Measurements from ENCODE around the gene KRTAP12-2. TPM values are rescaled to one million over a fixed set of nuclear protein-coding genes. Genes with fewer than 3 reads are reported as not detected.

The KRTAP12-2 gene
- total and polyA plus RNA-seq, 8 donors: not detected

DNA sequence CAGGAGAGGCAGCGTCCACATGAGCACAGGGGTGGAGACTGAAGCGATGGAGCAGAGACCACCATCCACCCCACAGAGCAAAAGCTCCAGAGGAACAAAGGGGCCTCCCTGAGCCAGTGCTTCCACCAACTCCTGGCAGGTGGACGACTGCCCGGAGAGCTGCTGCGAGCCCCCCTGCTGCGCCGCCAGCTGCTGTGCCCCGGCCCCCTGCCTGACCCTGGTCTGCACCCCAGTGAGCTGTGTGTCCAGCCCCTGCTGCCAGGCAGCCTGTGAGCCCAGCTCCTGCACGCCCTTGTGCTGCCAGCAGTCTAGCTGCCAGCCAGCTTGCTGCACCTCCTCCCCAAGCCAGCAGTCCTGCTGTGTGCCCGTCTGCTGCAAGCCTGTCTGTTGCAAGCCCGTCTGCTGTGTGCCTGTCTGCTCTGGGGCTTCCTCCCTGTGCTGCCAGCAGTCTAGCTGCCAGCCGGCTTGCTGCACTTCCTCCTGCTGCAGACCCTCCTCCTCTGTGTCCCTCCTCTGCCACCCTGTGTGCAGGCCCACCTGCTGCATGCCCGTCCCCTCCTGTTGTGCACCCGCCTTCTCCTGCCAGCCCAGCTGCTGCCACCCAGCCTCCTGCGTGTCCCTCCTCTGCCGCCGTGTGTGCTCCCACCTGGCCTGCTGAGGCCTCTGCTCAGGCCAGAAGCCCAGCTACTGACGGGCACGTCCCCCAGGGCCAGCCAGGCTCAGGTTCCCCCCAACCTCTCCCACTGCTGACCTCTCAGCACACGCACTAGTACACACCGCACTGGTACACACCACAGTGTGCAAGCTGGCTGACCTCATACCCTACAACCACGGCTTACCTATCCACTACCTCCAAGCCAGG is 35.6 kb upstream of the KRTAP12-2 start:
- H3K27me3 ChIP-seq: peaks cover 0 to 18% (median 4%) of the 10 kb centered on the region in 4 donors
- no peak overlapping the region for H3K27ac ChIP-seq
- intact Hi-C loops (cut with DNase I): no loop called here
- peak in 1 of 6 donors; percentile 50 for DNase-seq
- FAIRE-seq: no peak
- no peaks in the 10 kb centered on the region for H3K9me3 ChIP-seq
- H3K4me1 ChIP-seq: no peaks in the 10 kb centered on the region
- no peaks in the 10 kb centered on the region for H3K36me3 ChIP-seq
- ATAC-seq: no peak
- H3K4me3 ChIP-seq: no peak overlapping the region
- 51 to 68% methylated on average over 18 to 22 of the region's 22 CpGs for WGBS, 2 donors
- TF ChIP-seq, protein P1, sequence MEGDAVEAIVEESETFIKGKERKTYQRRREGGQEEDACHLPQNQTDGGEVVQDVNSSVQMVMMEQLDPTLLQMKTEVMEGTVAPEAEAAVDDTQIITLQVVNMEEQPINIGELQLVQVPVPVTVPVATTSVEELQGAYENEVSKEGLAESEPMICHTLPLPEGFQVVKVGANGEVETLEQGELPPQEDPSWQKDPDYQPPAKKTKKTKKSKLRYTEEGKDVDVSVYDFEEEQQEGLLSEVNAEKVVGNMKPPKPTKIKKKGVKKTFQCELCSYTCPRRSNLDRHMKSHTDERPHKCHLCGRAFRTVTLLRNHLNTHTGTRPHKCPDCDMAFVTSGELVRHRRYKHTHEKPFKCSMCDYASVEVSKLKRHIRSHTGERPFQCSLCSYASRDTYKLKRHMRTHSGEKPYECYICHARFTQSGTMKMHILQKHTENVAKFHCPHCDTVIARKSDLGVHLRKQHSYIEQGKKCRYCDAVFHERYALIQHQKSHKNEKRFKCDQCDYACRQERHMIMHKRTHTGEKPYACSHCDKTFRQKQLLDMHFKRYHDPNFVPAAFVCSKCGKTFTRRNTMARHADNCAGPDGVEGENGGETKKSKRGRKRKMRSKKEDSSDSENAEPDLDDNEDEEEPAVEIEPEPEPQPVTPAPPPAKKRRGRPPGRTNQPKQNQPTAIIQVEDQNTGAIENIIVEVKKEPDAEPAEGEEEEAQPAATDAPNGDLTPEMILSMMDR (IDR thresholded peaks at IDR 0.05): no peak

DNA sequence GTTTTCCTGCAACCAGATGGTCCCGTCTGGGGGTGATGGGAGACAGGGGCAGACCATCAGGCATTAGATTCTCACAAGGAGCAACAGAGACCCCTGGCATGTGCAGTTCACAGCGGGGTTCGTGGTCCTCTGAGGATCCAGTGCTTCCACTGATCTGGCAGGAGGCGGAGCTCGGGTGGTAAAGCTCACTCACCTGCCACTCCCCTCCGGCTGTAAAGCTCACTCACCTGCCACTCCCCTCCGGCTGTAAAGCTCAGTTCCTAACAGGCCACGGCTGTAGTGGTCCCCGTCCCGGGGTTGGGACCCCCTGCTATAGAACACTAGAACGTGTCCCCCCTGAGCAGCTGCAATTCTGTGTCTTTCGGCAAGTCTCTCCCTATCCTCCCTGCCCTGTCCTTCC is 34.8 kb upstream of the KRTAP12-2 start:
- FAIRE-seq (no peak), DNase-seq (no peak), ATAC-seq (no peak)
- intact Hi-C loops (cut with DNase I): no loop called here
- Histone ChIP-seq H3K9me3 (no peaks in the 10 kb centered on the region), H3K36me3 (no peaks in the 10 kb centered on the region), H3K4me1 (no peaks in the 10 kb centered on the region), H3K27ac (no peak overlapping the region), H3K4me3 (no peak overlapping the region), H3K27me3 (peaks cover 0 to 13% (median 1%) of the 10 kb centered on the region in 4 donors)
- 25 to 42% methylated on average over 11 to 12 of the region's 12 CpGs for WGBS, 2 donors
- TF ChIP-seq, protein P1 (IDR thresholded peaks at IDR 0.05): no peak

DNA sequence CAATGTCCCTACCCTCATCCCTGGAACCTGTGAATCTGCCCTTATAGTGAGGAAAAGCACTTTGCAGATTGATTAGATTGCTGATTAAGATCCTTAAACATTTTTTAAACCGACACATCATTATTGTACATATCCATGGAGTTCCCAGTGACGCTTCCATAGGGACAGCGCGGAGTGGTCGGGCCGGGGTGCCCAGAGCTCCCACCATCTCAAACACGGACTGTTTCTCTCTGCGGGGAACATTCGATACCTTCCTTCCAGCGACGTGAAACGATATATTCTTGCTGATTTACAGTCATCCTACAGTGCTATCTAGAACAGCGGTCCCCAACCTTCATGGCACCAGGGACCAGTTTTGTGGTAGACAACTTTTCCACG is 34.3 kb upstream of the KRTAP12-2 start:
- H3K36me3 ChIP-seq: no peaks in the 10 kb centered on the region
- intact Hi-C loops (cut with DNase I): no loop called here
- no peaks in the 10 kb centered on the region for H3K9me3 ChIP-seq
- WGBS, 2 donors: 67 to 73% methylated on average over 14 of the region's 14 CpGs
- no peak overlapping the region for H3K27ac ChIP-seq
- DNase-seq: no peak
- ATAC-seq: no peak
- H3K4me1 ChIP-seq: no peaks in the 10 kb centered on the region
- H3K27me3 ChIP-seq: peaks cover 0 to 8% (median 0%) of the 10 kb centered on the region in 4 donors
- TF ChIP-seq, protein P1 (IDR thresholded peaks at IDR 0.05): no peak
- no peak for FAIRE-seq
- no peak overlapping the region for H3K4me3 ChIP-seq

DNA sequence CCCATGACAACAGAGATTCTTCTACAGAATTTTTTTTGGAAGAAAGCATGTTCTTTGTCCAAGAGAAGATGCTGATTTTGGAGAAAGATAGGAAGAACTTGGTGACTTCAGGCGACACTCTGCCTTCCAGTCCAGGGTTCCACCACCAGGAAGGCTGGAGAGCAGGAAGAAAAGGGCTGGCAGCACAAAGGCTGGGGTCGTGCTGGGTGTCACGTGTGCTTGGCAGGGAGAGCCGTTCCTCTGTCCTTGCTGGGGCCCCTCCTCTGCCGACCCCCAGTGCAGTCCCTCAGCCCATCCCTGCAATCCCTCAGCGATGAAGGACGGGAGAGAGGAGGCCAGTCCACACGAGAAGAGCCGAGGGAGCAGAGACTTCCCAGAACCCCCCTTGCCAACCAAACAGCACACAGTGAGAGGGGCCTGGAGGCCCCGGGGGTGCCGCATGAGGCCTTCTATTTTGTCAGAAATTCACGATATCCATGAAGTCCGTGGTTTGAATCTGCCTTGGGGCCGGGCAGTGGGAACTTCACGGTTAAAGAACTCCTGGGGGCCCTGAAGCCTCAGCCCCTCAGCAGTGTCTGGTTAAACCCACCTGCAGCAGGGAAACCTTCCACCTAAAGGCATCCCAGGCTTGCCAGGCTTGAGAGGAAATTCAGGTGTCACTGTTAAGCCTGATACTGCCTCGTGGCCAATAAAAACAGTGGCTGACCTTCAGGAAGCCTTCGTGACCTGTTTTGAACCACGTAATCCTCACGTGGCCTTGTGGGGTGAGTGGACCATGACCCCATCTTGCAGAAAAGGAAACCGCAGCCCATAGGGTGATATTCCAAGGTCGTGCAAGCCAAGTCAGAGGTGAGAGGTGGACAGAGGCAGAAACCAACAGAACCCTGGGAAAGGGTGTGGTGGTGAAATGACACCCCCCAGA is 33.6 kb upstream of the KRTAP12-2 start:
- Histone ChIP-seq H3K9me3 (no peaks in the 10 kb centered on the region), H3K27me3 (peaks cover 0 to 7% (median 0%) of the 10 kb centered on the region in 4 donors), H3K4me1 (no peaks in the 10 kb centered on the region), H3K36me3 (no peaks in the 10 kb centered on the region), H3K4me3 (no peak overlapping the region), H3K27ac (no peak overlapping the region)
- intact Hi-C loops (cut with DNase I): no loop called here
- ATAC-seq (no peak), DNase-seq (no peak), FAIRE-seq (no peak)
- TF ChIP-seq, protein P1 (IDR thresholded peaks at IDR 0.05): no peak
- 37% methylated on average over 21 of the region's 21 CpGs for WGBS, 2 donors
